Adipocyte (in vitro differentiated cells): ENCODE measurements around the gene NKX1-1.
"Not testable (repeated sequence)": the region's sequence is repeated elsewhere in the genome, so short reads cannot be mapped to it uniquely, and the experiment has no call there.

Source experiments
- DNase-seq: peaks from one replicate; pipeline ENCODE4 v3.0.0-alpha.2; 2015; ENCODE audit warnings: low read depth
- H3K27me3 ChIP-seq: replicated peaks from 2 replicates; pipeline ENCODE4 v1.7.0; 2013; ENCODE audit warnings: mild to moderate bottlenecking, low read length, moderate library complexity; ENCODE audit not compliant: control insufficient read depth, insufficient read depth
- H3K36me3 ChIP-seq: 2 replicates; pipeline ENCODE4 v1.7.0; 2013; ENCODE audit warnings: low read length, mild to moderate bottlenecking, moderate library complexity; ENCODE audit not compliant: control insufficient read depth, insufficient read depth, severe bottlenecking
- H3K4me1 ChIP-seq: 2 replicates; pipeline ENCODE4 v1.7.0; 2013; ENCODE audit warnings: mild to moderate bottlenecking, low read length, moderate library complexity; ENCODE audit not compliant: control insufficient read depth, insufficient read depth
- H3K4me3 ChIP-seq: 2 replicates; pipeline ENCODE4 v1.7.0; 2013; ENCODE audit warnings: mild to moderate bottlenecking, low read length, moderate library complexity
- H3K9ac ChIP-seq: 2 replicates; pipeline ENCODE4 v1.7.0; 2013; ENCODE audit warnings: mild to moderate bottlenecking, low read length, moderate library complexity
- H3K9me3 ChIP-seq: 2 replicates; pipeline ENCODE4 v1.7.0; 2013; ENCODE audit warnings: mild to moderate bottlenecking, low read length, moderate library complexity; ENCODE audit not compliant: control insufficient read depth

NKX1-1 gene

GRCh38 chr4:1372576-1372975, 33.7 kb downstream of the NKX1-1 start:
- not testable (repeated sequence) for H3K4me1 ChIP-seq, H3K9ac ChIP-seq, H3K4me3 ChIP-seq, H3K27me3 ChIP-seq, DNase-seq, H3K9me3 ChIP-seq
- peaks cover 27% of the 10 kb centered on the region for H3K36me3 ChIP-seq

GRCh38 chr4:1371176-1372165, 34.8 kb downstream of the NKX1-1 start:
- DNase-seq = no peak
- H3K4me1 ChIP-seq = no peaks in the 10 kb centered on the region
- H3K27me3 ChIP-seq = no peaks in the 10 kb centered on the region
- H3K4me3 ChIP-seq = no peak overlapping the region
- H3K36me3 ChIP-seq = peaks cover 27% of the 10 kb centered on the region
- no peak overlapping the region for H3K9ac ChIP-seq
- no peaks in the 10 kb centered on the region for H3K9me3 ChIP-seq

GRCh38 chr4:1370321-1371124, 35.7 kb downstream of the NKX1-1 start:
- peaks cover 28% of the 10 kb centered on the region for H3K36me3 ChIP-seq
- H3K4me3 ChIP-seq = no peak overlapping the region
- DNase-seq = no peak
- no peaks in the 10 kb centered on the region for H3K4me1 ChIP-seq
- H3K9ac ChIP-seq = no peak overlapping the region
- H3K9me3 ChIP-seq = no peaks in the 10 kb centered on the region
- no peaks in the 10 kb centered on the region for H3K27me3 ChIP-seq

- no peak overlapping the region for H3K9ac ChIP-seq
- no peaks in the 10 kb centered on the region for H3K9me3 ChIP-seq
- H3K27me3 ChIP-seq = no peaks in the 10 kb centered on the region
- no peak for DNase-seq
- H3K4me1 ChIP-seq = no peaks in the 10 kb centered on the region
- peaks cover 19% of the 10 kb centered on the region for H3K36me3 ChIP-seq
- H3K4me3 ChIP-seq = no peak overlapping the region
Observed at GRCh38 chr4:1369479-1370079, 36.7 kb downstream of the NKX1-1 start.

GRCh38 chr4:1369091-1369450, 37.2 kb downstream of the NKX1-1 start:
- Histone ChIP-seq H3K4me3 (no peak overlapping the region), H3K4me1 (no peaks in the 10 kb centered on the region), H3K9me3 (no peaks in the 10 kb centered on the region), H3K27me3 (no peaks in the 10 kb centered on the region), H3K36me3 (peaks cover 18% of the 10 kb centered on the region), H3K9ac (no peak overlapping the region)
- no peak for DNase-seq

GRCh38 chr4:1368421-1369090, 37.7 kb downstream of the NKX1-1 start:
- H3K4me3 ChIP-seq = no peak overlapping the region
- no peak for DNase-seq
- no peak overlapping the region for H3K9ac ChIP-seq
- H3K27me3 ChIP-seq = no peaks in the 10 kb centered on the region
- H3K36me3 ChIP-seq = peaks cover 15% of the 10 kb centered on the region
- H3K4me1 ChIP-seq = no peaks in the 10 kb centered on the region
- no peaks in the 10 kb centered on the region for H3K9me3 ChIP-seq

- H3K9me3 ChIP-seq = no peaks in the 10 kb centered on the region
- DNase-seq = no peak
- no peak overlapping the region for H3K9ac ChIP-seq
- peaks cover 13% of the 10 kb centered on the region for H3K36me3 ChIP-seq
- no peaks in the 10 kb centered on the region for H3K4me1 ChIP-seq
- no peaks in the 10 kb centered on the region for H3K27me3 ChIP-seq
- H3K4me3 ChIP-seq = no peak overlapping the region
Observed at GRCh38 chr4:1367936-1368289, 38.3 kb downstream of the NKX1-1 start.

GRCh38 chr4:1367230-1367935, 38.9 kb downstream of the NKX1-1 start:
- DNase-seq = no peak
- no peak overlapping the region for H3K4me3 ChIP-seq
- no peak overlapping the region for H3K9ac ChIP-seq
- no peaks in the 10 kb centered on the region for H3K27me3 ChIP-seq
- no peaks in the 10 kb centered on the region for H3K9me3 ChIP-seq
- no peaks in the 10 kb centered on the region for H3K4me1 ChIP-seq
- H3K36me3 ChIP-seq = peaks cover 13% of the 10 kb centered on the region

GRCh38 chr4:1366371-1367229, 39.6 kb downstream of the NKX1-1 start:
- no peak for DNase-seq
- Histone ChIP-seq H3K4me1 (no peaks in the 10 kb centered on the region), H3K4me3 (no peak overlapping the region), H3K27me3 (no peaks in the 10 kb centered on the region), H3K9me3 (no peaks in the 10 kb centered on the region), H3K36me3 (peaks cover 11% of the 10 kb centered on the region), H3K9ac (no peak overlapping the region)
